HEK293 (cell line): ENCODE data around the gene MGAM2.

Source experiments
- ATF2 ChIP-seq: fragments of 450-650 bp; formaldehyde crosslinking; IDR thresholded peaks from 2 replicates; pipeline ENCODE4 v1.5.1; 2016; ENCODE audit warnings: missing biosample characterization, missing genetic modification characterization, low read depth
- SETDB1 ChIP-seq: IDR thresholded peaks from one replicate; pipeline ENCODE4 v1.6.1; 2017; ENCODE audit warnings: mild to moderate bottlenecking, low read length, moderate library complexity, mixed read lengths; ENCODE audit not compliant: insufficient read length
- YY1 ChIP-seq: fragments of 450-650 bp; formaldehyde crosslinking; IDR thresholded peaks from 2 replicates; pipeline ENCODE4 v1.5.1; 2018; ENCODE audit warnings: missing biosample characterization, missing genetic modification characterization
- ZNF121 ChIP-seq: fragments of 450-650 bp; formaldehyde crosslinking; IDR thresholded peaks from 2 replicates; pipeline ENCODE4 v1.5.1; 2016; ENCODE audit warnings: missing biosample characterization, missing genetic modification characterization
- ZNF19 ChIP-seq: fragments of 450-650 bp; formaldehyde crosslinking; IDR thresholded peaks from 2 replicates; pipeline ENCODE4; 2016; ENCODE audit warnings: missing biosample characterization, missing genetic modification characterization, low read depth
- ZNF404 ChIP-seq: fragments of 450-650 bp; formaldehyde crosslinking; IDR thresholded peaks from 2 replicates; pipeline ENCODE4 v1.5.1; 2017; ENCODE audit warnings: missing biosample characterization, missing genetic modification characterization
- ZNF473 ChIP-seq: fragments of 450-650 bp; formaldehyde crosslinking; IDR thresholded peaks from 2 replicates; pipeline ENCODE4 v1.5.1; 2017; ENCODE audit warnings: missing biosample characterization, missing genetic modification characterization
- ZNF514 ChIP-seq: fragments of 450-650 bp; formaldehyde crosslinking; IDR thresholded peaks from 2 replicates; pipeline ENCODE4 v1.5.1; 2016; ENCODE audit warnings: missing biosample characterization, missing genetic modification characterization
- ZNF670 ChIP-seq: fragments of 450-650 bp; formaldehyde crosslinking; IDR thresholded peaks from 2 replicates; pipeline ENCODE4 v1.5.1; 2016; ENCODE audit warnings: missing biosample characterization, missing genetic modification characterization, low read depth
- ZSCAN5A ChIP-seq: fragments of 450-650 bp; formaldehyde crosslinking; IDR thresholded peaks from 2 replicates; pipeline ENCODE4 v1.5.1; 2016; ENCODE audit warnings: missing biosample characterization, missing genetic modification characterization
- TF ChIP-seq, protein P1 (sequence below): fragments of 450-650 bp; formaldehyde crosslinking; IDR thresholded peaks from 2 replicates; pipeline ENCODE4 v1.5.1; 2016; ENCODE audit warnings: missing biosample characterization, missing genetic modification characterization

DNA sequence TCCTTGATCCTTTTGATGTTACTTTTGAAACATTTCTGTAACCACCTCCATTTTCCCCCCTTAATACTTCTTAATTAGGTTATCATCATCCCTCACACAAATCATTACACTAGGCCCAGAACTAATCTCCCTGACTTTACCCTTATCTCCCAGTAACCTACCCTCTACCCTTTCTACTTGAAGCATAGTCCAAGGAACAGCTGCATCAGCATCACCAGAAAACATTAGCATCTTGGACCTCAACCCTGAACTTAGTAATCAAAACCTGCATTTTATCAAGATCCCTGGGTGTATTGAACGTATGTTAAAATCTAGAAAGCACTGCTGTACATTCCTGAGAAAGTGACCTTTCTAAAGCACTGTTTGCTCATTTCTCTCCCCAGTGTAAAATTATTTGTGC, 38.8 kb downstream of the MGAM2 start:
- no peak for TF ChIP-seq YY1 (tag by site-specific recombination)
- TF ChIP-seq ATF2 (tag by site-specific recombination) = no peak
- TF ChIP-seq ZNF404 (tag by site-specific recombination) = no peak
- TF ChIP-seq, protein P1, sequence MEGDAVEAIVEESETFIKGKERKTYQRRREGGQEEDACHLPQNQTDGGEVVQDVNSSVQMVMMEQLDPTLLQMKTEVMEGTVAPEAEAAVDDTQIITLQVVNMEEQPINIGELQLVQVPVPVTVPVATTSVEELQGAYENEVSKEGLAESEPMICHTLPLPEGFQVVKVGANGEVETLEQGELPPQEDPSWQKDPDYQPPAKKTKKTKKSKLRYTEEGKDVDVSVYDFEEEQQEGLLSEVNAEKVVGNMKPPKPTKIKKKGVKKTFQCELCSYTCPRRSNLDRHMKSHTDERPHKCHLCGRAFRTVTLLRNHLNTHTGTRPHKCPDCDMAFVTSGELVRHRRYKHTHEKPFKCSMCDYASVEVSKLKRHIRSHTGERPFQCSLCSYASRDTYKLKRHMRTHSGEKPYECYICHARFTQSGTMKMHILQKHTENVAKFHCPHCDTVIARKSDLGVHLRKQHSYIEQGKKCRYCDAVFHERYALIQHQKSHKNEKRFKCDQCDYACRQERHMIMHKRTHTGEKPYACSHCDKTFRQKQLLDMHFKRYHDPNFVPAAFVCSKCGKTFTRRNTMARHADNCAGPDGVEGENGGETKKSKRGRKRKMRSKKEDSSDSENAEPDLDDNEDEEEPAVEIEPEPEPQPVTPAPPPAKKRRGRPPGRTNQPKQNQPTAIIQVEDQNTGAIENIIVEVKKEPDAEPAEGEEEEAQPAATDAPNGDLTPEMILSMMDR = no peak
- TF ChIP-seq ZSCAN5A = no peak
- no peak for TF ChIP-seq ZNF121 (tag by site-specific recombination)
- TF ChIP-seq ZNF514 (tag by site-specific recombination) = no peak
- no peak for TF ChIP-seq ZNF670 (tag by site-specific recombination)
- TF ChIP-seq SETDB1 = no peak
- no peak for TF ChIP-seq ZNF473 (tag by site-specific recombination)
- no peak for TF ChIP-seq ZNF19 (tag by site-specific recombination)
